ENCODE measurements around the gene PIK3IP1. TPM values are rescaled to one million over a fixed set of nuclear protein-coding genes. Genes with fewer than 3 reads are reported as not detected.

Gene PIK3IP1
- total RNA-seq, 1 donor from 2014 or later: 16.4 TPM

DNA sequence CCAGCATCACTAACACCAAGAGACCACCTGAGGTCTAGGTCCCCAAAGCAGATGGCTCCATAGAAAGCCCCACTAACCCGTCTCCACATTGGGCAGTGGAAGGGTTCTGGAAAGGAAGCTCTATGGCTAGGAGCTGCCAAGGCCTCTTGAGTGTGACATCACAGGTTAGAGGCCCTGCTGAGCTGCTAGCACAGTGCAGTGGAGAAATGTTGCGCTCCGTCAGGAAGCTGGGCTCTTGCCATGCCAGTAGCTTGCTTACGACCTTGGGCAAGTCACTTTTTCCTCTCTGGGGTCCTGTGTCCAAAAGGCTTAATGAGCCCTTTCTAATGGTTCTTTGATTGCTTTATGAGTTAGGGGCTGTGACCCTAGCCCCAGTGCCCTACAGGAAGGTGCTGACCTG, 10.6 kb downstream of the PIK3IP1 start:
- no peak for DNase-seq (ENCODE audit: low spot score in 2 of 2)
- Histone ChIP-seq H3K36me3 (peaks cover 72 to 96% of the 10 kb centered on the region in 2 donors), H3K27me3 (no peaks in the 10 kb centered on the region), H3K4me3 (no peak overlapping the region), H3K4me1 (peaks cover 0 to 6% of the 10 kb centered on the region in 2 donors), H3K27ac (peak overlapping the region; percentile 6 to 15), H3K9me3 (no peaks in the 10 kb centered on the region)
- TF ChIP-seq, protein P1, sequence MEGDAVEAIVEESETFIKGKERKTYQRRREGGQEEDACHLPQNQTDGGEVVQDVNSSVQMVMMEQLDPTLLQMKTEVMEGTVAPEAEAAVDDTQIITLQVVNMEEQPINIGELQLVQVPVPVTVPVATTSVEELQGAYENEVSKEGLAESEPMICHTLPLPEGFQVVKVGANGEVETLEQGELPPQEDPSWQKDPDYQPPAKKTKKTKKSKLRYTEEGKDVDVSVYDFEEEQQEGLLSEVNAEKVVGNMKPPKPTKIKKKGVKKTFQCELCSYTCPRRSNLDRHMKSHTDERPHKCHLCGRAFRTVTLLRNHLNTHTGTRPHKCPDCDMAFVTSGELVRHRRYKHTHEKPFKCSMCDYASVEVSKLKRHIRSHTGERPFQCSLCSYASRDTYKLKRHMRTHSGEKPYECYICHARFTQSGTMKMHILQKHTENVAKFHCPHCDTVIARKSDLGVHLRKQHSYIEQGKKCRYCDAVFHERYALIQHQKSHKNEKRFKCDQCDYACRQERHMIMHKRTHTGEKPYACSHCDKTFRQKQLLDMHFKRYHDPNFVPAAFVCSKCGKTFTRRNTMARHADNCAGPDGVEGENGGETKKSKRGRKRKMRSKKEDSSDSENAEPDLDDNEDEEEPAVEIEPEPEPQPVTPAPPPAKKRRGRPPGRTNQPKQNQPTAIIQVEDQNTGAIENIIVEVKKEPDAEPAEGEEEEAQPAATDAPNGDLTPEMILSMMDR (IDR thresholded peaks at IDR 0.05): no peak
- intact Hi-C loops (cut with DNase I): loop anchor here (10.0 kb wide), 1 partner anchor 977 kb away; no protein-coding TSS in a partner anchor

DNA sequence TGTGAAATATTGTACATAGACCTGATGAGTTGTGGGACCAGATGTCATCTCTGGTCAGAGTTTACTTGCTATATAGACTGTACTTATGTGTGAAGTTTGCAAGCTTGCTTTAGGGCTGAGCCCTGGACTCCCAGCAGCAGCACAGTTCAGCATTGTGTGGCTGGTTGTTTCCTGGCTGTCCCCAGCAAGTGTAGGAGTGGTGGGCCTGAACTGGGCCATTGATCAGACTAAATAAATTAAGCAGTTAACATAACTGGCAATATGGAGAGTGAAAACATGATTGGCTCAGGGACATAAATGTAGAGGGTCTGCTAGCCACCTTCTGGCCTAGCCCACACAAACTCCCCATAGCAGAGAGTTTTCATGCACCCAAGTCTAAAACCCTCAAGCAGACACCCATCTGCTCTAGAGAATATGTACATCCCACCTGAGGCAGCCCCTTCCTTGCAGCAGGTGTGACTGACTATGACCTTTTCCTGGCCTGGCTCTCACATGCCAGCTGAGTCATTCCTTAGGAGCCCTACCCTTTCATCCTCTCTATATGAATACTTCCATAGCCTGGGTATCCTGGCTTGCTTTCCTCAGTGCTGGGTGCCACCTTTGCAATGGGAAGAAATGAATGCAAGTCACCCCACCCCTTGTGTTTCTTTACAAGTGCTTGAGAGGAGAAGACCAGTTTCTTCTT, 12.3 kb downstream of the PIK3IP1 start:
- Histone ChIP-seq H3K27me3 (no peaks in the 10 kb centered on the region), H3K4me1 (peaks cover 0 to 6% of the 10 kb centered on the region in 2 donors), H3K9me3 (no peaks in the 10 kb centered on the region), H3K36me3 (peaks cover 66 to 90% of the 10 kb centered on the region in 2 donors), H3K4me3 (no peak overlapping the region), H3K27ac (peak overlapping the region in 1 of 2 donors; percentile 25)
- intact Hi-C loops (cut with DNase I): loop anchor here (10.0 kb wide), 1 partner anchor 975 kb away; no protein-coding TSS in a partner anchor
- TF ChIP-seq, protein P1 (IDR thresholded peaks at IDR 0.05): no peak
- DNase-seq (ENCODE audit: low spot score in 2 of 2): no peak

DNA sequence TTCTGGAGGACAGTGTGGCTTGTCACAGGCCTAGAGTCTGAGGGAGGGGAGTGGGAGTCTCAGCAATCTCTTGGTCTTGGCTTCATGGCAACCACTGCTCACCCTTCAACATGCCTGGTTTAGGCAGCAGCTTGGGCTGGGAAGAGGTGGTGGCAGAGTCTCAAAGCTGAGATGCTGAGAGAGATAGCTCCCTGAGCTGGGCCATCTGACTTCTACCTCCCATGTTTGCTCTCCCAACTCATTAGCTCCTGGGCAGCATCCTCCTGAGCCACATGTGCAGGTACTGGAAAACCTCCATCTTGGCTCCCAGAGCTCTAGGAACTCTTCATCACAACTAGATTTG, 13.0 kb downstream of the PIK3IP1 start:
- H3K4me1 ChIP-seq: no peaks in the 10 kb centered on the region
- intact Hi-C loops (cut with DNase I): no loop called here
- no peaks in the 10 kb centered on the region for H3K9me3 ChIP-seq
- DNase-seq (ENCODE audit: low spot score in 2 of 2): no peak
- H3K4me3 ChIP-seq: no peak overlapping the region
- TF ChIP-seq, protein P1 (IDR thresholded peaks at IDR 0.05): no peak
- peak overlapping the region; percentile 2 to 32 for H3K27ac ChIP-seq
- H3K27me3 ChIP-seq: no peaks in the 10 kb centered on the region
- peaks cover 63 to 90% of the 10 kb centered on the region in 2 donors for H3K36me3 ChIP-seq

DNA sequence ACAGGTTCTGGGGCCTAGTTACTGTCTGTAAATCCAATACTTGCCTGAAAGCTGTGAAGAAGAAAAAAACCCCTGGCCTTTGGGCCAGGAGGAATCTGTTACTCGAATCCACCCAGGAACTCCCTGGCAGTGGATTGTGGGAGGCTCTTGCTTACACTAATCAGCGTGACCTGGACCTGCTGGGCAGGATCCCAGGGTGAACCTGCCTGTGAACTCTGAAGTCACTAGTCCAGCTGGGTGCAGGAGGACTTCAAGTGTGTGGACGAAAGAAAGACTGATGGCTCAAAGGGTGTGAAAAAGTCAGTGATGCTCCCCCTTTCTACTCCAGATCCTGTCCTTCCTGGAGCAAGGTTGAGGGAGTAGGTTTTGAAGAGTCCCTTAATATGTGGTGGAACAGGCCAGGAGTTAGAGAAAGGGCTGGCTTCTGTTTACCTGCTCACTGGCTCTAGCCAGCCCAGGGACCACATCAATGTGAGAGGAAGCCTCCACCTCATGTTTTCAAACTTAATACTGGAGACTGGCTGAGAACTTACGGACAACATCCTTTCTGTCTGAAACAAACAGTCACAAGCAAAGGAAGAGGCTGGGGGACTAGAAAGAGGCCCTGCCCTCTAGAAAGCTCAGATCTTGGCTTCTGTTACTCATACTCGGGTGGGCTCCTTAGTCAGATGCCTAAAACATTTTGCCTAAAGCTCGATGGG, 13.5 kb downstream of the PIK3IP1 start:
- Histone ChIP-seq H3K4me1 (no peaks in the 10 kb centered on the region), H3K36me3 (peaks cover 62 to 89% of the 10 kb centered on the region in 2 donors), H3K27ac (peak overlapping the region; percentile 2 to 32), H3K9me3 (no peaks in the 10 kb centered on the region), H3K4me3 (no peak overlapping the region), H3K27me3 (no peaks in the 10 kb centered on the region)
- TF ChIP-seq, protein P1 (IDR thresholded peaks at IDR 0.05): no peak
- intact Hi-C loops (cut with DNase I): no loop called here
- no peak for DNase-seq (ENCODE audit: low spot score in 2 of 2)

DNA sequence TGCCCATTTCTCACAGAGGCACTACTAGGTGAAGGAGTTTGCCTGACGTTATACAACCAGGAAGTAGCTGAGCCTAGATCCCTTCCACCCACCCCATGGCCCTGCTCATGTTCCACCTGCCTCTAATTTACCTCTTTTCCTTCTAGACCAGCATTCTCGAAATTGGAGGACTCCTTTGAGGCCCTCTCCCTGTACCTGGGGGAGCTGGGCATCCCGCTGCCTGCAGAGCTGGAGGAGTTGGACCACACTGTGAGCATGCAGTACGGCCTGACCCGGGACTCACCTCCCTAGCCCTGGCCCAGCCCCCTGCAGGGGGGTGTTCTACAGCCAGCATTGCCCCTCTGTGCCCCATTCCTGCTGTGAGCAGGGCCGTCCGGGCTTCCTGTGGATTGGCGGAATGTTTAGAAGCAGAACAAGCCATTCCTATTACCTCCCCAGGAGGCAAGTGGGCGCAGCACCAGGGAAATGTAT, 14.1 kb downstream of the PIK3IP1 start:
- H3K36me3 ChIP-seq: peaks cover 67 to 89% of the 10 kb centered on the region in 2 donors
- no peaks in the 10 kb centered on the region for H3K27me3 ChIP-seq
- H3K9me3 ChIP-seq: no peaks in the 10 kb centered on the region
- H3K4me3 ChIP-seq: no peak overlapping the region
- intact Hi-C loops (cut with DNase I): no loop called here
- no peaks in the 10 kb centered on the region for H3K4me1 ChIP-seq
- DNase-seq (ENCODE audit: low spot score in 2 of 2): no peak
- no peak overlapping the region for H3K27ac ChIP-seq
- TF ChIP-seq, protein P1 (IDR thresholded peaks at IDR 0.05): no peak
